Stimulated activated CD4-positive, alpha-beta T cell treated with anti-CD3 and anti-CD28 coated beads, Interleukin-4, amount 100 ng/mL, for 24 hours (primary cell): ENCODE data around the gene KLHL12.
"Not testable (repeated sequence)": the region's sequence is repeated elsewhere in the genome, so short reads cannot be mapped to it uniquely, and the experiment has no call there.

Source experiments
- DNase-seq: peaks from one replicate; pipeline ENCODE4 v3.0.0-alpha.2; 2020

The KLHL12 gene

DNA sequence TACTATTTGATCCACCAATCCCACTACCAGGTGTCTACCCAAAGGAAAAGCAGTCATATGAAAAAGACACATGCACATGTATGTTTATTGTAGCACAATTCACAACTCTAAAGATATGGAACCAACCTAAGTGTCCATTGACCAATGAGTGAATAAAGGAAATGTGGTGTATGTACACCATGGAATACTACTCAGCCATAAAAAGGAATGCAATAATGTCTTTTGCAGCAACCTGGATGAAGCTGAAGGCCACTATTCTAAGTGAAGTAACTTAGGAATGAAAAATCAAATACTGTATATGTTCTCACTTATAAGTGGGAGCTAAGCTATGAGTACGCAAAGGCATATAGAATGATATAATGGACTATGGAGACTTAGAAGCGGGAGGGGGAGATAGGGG, 18.4 kb upstream of the KLHL12 start:
- DNase-seq = no peak

DNA sequence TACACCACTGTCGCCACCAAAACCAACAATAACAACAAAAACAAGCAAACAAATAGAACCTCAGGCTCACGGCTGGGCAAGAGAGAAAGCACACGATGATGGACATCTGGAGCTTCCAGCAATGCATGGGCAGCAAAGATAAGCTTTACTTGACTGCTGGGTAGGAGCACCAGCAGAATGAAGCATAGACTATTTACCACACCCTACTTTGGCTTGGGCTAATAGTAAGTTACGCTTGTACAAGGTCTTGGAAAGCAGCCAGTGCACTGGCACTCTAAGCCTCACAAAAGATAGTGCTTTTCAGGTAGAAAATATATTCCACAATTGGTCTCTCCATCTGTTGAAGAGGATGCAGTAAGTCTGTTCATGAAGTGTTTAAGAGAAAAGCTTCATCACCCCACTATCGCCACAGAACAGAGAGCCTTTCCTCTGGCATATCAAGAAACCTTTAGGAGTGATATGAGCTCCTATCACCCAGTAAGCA, 17.4 kb upstream of the KLHL12 start:
- no peak for DNase-seq

DNA sequence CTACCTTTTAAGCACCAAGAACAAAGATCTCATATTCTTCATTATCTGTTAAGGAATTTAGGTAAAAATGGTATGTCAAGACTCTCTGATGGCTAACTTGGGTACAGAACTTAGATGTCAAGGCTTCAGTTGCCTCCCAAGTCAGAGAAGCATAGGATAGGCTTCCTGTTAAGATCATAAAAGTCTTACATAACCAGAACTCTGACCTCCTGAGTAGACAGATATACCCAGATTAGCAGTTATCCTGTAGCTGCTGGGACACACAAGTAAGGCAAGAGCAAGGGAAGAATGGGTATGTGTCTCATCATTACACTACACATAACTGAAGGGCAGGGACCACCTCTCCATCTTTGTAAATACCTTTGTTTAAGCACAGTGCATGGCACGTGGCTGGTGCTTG, 15.4 kb upstream of the KLHL12 start:
- no peak for DNase-seq

DNA sequence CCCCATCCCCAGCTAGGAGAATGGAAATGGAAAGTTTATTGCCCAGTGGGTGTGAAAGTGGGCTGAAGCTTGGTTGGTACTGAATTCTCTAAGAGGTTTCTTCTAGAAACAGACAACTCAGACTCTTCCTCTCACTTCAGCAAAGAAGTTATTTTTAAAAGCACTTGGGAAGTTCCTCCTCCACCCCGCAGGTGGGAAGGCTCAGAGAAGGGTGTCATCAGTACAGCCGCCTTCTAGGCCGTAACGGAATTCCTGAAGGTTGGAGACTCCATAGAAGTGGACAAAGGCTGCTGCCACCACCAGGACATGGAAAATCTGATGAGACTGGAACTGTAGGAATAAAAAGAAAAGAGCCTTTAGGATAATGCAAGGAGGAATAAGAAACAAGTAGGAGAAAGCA, 14.3 kb upstream of the KLHL12 start:
- DNase-seq = no peak

DNA sequence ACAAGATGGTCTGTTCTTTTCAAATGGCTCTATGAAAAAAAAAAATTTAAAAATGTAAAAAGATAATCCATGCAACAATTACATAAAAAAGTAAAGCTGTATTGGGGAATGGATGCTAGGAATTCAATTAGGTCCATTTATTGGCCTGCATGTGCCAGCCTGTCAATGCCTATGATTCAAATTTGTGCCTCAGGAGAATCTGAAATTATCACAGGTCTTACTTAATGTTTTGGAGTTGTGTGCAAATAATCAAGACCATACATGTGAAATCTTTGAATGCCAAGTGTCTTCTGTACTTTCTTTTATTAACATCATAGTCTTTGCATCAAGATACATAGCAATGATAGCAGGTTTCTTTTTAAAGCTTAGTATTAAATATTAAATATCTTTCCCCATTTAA, 13.5 kb upstream of the KLHL12 start:
- DNase-seq = no peak

DNA sequence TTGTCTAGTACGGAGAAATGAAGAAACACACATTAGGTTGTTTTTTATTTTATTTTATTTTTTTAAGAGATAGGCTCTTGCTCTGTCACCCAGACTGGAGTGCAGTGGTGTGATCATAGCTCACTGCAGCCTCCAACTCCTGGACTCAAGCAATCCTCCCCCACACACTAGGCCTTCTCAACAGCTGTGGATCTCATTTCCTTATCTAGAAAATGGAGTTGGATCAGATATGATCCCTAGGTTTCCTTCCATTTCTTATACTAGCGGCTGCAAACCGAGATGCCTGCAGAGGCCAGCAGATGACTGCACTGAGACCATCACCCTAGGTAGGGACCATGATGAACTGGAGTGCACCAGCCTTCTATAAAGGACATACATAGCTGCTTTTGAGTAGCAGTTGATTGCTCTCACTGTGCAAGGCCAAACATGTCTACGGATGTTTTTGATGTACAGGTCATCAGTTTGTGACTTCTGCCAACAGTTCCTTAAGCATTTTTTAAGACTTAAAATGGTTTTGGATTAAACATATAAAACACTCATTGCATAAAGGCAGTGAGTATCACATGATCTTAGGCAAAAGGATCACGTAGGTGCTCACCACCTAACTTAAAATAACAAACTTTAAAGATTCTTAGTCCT, 11.4 kb upstream of the KLHL12 start:
- no peak for DNase-seq

DNA sequence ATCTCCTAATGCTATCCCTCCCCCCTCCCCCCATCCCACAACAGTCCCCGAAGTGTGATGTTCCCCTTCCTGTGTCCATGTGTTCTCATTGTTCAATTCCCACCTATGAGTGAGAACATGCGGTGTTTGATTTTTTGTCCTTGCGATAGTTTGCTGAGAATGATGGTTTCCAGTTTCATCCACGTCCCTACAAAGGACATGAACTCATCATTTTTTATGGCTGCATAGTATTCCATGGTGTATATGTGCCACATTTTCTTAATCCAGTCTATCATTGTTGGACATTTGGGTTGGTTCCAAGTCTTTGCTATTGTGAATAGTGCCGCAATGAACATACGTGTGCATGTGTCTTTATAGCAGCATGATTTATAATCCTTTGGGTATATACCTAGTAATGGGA, 9.4 kb upstream of the KLHL12 start:
- DNase-seq = not testable (repeated sequence)

DNA sequence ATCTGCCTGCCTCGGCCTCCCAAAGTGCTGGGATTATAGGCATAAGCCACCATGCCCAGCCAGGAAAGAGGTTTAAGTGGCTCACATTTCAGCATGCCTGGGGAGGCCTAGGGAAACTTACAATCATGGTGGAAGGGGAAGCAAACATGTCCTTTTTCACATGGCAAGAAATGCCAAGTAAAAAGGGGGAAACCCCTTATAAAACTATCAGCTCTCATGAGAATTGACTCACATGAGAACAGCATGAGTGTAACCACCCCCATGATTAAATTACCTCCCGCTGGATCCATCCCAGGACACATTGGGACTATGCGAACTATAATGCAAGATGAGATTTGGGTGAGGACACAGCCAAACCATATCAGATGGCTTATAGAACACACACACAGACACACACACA, 8.8 kb upstream of the KLHL12 start:
- no peak for DNase-seq

DNA sequence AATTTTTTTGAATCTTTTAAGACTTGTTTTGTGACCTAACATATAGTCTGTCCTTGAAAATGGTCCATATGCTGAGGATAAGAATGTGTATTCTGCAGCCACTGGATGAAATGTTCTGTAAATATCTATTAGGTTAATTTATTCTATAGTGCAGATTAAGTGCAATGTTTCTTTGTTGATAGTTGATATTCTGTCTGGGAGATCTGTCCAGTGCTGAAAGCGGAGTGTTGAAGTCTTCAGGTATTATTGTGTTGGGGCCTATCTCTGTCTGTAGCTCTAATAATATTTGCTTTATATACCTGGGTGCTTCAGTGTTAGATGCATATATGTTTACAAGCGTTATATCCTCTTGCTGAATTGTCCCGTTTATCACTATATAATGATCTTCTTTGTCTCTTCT, 7.7 kb upstream of the KLHL12 start:
- DNase-seq = no peak

DNA sequence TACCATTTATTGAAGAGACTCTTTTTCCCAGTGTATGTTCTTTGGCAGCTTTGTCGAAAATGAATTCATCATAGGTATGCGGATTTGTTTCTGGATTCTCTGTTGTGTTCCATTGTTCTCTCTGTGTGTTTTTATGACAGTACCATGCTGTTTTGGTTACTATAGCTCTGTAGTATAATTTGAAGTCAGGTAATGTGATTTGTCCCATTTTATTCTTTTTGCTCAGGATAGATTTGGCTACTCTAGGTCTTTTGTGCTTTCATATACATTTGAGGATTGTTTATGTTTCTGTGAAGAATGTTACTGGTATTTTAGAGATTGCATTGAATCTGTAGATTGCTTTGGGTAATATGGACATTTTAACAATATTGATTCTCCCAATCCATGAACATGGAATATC, 5.4 kb upstream of the KLHL12 start:
- DNase-seq = no peak

DNA sequence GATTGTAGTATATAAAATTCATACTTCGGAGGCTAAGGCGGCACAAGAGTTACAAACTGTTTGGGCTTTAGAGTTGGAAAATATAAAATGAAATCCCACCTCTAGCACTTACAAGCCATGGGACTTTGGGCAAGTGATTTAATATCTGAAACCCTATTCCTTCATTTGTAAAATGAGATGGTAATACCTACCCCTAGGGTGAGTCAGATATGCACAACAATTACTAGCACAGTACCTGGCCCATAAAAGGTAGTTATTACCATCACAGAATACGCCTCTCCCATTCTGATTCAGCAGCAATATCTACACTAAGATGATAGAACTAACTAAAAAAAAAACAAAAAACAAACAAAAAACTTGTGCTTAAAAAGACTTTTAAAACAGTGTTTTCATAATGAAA, 3.5 kb downstream of the KLHL12 start:
- no peak for DNase-seq

DNA sequence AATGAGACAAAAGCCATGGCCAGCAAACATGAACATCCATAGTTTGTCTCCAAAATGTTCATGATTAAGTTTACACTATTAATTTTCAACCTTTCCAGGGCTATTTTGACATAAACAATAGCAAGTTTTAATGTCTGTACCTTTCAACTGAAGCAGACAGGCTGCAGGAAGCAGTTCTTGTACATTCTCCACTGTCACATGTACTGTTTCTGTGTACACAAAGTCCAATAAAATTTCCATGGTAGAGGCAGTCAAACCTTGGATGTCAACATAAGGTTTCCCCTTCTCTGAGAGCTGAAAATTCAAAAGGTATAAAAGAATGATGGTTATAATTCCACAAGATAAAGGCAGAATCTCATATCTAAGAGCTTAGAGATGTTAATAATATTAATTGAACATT, 7.4 kb downstream of the KLHL12 start:
- no peak for DNase-seq

DNA sequence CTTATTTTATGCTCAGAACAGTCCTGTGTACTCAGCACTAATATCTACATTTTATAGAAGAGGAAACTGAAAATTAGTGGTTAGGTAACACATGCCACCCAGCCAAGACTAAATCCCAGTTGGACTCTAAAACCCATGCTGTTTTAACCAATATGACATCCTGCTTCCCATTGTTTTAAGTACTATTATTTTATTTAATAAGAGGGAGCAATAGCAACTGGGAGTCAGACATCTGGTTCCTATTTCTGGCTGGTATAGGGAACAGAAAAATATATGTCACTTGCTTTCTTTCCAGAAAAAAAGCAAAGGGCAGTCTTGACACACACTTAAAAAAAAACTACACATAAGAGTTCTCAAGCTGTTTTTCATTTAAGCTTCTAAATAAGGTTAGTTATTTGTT, 11.9 kb downstream of the KLHL12 start:
- DNase-seq = no peak

DNA sequence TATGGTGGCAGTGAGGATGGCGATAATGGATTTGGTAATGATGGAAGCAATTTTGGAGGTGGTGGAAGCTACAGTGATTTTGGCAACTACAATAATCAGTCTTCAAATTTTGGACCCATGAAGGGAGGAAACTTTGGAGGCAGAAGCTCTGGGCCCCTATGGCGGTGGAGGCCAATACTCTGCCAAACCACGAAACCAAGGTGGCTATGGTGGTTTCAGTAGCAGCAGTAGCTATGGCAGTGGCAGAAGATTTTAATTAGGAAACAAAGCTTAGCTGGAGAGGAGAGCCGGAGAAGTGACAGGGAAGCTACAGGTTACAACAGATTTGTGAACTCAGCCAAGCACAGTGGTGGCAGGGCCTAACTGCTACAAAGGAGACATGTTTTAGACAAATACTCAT, 14.6 kb downstream of the KLHL12 start:
- not testable (repeated sequence) for DNase-seq

DNA sequence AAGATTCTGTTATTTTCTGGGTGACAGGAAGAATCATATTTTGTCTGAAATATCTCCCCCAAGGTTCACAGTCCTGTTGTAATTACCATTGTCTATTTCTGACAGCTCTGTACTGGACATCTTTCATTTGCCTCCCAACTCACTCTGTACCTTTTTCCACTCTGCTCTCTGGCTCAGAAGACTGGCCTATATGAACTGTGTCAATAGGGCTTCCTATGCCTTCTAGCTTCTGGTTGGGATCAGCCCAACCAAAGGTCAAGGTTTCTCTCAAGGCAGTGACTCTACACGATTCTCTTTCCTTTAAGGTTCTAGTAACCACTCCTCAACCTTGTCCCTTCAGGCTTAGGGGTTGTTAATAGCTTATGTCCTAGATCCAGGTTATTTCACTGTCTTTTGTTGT, 17.5 kb downstream of the KLHL12 start:
- DNase-seq = no peak

DNA sequence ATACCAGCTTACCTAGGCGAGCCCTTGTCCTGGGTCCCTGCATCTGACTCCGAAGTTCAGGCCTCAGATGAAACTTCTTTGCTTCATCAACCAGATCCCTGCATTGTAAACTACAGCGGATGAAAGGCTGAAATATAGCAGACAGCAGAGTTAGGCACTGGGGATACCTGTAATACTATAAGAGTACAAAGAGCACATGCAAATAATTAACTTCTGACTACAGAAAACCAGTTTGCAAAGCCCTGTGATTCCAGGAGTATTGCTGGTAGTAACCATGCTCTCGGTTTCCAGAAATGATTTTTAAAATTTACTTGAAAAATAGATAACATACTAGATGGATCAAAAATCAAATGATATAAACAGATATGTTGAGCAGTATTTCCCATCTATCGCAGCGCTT, 18.0 kb downstream of the KLHL12 start:
- no peak for DNase-seq

DNA sequence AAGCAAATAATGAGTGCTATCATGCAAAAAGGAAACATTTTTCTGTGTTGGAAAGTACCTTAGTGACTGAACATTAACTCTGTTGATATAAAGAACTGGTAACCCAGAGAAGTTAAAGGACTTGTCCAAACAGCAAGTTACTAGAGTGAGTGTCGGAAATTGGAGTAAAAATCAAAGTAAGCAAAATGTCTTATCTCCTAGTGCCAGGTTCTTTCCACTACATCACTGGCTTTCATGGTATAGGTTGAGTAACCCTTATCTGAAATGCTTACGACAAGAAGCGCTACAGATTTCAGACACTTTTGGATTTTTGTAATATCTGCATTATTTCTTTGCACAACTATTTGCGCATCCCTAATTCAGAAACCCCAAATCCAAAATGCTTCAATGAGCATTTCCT, 21.7 kb downstream of the KLHL12 start:
- no peak for DNase-seq

DNA sequence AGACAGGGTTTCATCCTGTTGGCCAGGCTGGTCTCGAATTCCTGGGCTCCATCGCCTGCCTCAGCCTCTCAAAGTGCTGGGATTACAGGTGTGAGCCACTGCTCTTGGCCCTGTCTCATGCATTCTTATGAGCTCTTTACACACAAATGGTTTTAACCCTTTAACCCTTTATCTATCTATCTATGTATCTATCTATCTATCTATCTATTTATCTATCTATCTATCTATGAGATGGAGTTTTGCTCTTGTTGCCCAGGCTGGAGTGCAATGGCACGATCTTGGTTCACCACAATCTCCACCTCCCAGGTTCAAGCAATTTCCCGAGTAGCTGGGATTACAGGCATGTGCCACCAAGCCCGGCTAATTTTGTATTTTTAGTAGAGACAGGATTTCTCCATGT, 23.2 kb downstream of the KLHL12 start:
- DNase-seq = not testable (repeated sequence)

DNA sequence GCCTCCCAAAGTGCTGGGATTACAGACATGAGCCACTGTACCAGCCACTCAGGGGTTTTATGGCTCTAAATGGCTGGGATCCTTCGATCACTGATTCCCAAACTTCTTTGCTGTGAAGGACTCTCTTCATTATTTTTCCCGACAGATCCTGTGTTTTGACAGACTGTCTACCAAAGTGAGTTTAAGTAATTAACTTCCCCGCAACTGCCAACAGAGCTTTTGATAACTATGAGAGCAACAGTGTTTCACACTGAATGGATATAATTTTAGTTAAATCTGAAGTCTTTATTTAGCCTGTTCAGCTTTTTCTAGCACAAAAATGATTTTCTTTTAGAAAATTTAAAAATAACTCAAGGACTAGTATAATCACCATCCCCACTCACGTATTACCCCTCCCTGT, 25.5 kb downstream of the KLHL12 start:
- no peak for DNase-seq

DNA sequence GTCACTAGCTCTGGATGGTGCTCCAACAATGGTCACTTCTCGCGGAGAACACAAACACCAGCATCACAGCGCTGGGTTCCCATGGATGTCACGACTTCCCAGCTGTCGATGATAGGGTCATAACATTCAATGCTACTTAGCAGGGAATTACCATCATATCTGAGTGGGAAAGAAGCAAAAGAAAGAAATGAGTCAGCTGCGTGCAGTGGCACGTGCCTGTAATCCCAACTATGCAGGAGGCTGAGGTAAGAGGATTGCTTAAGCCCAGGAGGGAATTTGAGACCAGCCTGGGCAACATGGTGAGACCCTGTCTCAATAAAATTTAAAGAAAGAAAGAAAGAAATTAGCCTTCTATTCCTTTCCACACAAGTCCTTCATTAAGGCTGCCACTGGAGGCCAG, 34.5 kb downstream of the KLHL12 start:
- no peak for DNase-seq

DNA sequence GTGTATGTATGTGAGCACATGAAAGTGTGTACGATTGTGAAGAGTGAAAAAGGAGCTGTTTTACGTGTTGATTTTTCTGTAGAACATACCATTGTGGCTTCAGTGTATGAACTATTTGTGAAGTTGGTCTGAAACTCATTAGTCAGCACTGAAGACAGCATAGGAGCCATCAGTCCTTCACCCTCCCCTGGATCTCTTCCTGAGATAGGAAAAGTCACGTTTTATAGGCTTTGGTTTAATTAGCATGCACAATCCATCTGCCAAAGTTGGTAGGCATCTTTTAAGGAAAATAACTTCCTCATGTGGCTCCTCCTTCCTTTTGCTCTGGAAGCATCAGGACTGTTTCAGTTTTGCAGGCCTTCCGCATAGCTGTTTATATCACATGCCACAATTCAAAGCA, 36.6 kb downstream of the KLHL12 start:
- DNase-seq = no peak

DNA sequence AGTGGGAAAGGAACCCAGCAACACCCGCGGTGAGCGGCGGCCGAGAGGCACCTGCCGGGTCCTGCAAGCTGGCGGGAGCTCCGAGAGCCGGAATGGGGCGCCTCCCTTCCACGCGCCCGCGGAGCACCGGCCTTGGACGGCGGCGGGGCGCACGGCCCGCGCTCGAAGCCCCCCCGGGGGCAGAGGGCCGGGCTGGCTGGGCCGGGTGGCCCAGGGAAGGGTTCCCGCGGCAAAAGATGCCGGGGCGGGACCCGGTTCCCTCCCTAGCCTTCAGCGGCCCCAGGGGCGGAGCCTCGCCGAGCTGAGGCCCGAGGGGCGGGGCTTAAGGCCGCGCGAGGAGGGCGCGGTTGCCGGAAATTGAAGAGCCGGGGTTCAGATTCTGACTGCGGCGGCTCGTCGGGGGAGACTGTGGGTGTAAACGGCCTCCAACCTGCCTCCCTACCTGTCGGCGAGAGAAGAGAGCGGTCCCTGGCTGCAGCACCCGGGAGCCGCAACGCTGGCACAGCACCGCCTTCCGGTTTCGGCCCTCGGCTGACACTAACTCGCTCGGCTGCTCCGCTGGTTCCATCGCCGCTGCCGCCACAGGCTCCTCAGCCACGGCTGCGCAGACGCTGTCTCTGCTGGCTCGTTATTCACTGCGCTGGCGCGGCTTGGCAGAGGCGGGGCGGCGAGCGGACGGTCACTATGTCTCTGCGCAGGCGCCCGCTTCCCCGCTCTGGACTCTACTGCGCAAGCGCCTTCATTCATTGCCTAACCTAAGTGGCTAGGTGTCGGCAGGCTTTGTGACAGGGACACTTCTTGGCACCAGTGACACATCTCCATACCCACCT, 38.3 kb downstream of the KLHL12 start, which contains the start of gene RABIF:
TSS of gene RABIF (minus strand) at position 619 of the 830 bp plus-strand sequence. CDS start at position 568, 51 bp downstream.
- peak; percentile 97 for DNase-seq

DNA sequence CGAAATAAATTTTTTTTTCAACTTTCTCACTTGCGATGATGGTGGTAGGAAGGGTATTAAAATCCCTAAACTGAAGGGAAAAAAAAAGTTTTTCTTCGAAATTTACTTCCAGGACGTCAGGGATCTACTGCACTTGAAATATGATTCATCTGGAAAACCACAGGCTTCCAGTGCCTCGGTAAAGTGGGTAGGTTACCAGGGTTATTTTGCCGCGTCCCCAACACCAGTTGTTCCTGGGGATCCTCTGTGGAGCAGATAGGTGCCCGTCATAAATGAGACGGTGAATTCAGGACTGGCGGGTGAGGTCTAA, 38.9 kb downstream of the KLHL12 start:
- no peak for DNase-seq

DNA sequence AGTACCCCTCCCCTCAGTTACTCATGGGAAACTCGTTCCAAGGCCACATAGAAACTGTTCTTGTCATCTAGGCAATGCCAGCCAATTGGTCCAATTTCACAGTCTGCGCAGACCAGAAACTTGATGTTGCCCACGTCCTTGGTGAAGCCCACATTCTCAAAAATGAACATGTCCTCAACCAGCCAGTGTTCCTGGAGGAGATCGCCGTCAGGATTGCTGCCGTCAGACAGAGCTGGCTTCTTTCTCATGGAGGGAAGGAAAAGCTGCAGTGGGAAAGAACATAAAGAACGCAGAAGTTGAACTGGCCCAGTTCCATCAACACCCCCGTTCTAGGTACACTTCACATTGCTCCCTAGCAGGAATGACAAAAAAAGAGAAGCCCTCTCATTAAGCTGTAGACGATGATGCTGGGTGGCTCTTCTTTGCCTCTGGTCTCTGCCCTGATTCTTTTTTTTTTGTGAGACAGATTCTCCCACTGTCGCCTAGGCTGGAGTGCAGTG, 46.0 kb downstream of the KLHL12 start:
- no peak for DNase-seq

DNA sequence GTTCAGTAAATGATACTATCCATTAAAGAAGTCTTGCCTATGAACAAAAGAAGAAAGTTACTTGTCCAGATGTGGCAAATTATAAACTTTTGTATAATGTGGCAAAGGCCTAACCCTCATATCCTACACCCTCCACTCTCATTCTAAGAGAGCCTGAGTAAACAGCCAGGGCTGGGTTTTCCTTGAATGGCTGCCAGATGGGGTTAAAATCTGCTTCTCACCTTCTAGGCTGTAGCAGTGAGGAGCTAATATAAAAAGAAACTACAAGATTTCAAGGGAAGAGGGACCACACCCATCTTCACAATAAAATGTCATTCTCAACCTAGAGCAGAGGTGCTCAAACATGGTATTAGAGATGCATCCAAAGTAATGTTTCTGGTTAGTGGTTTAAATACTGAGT, 47.0 kb downstream of the KLHL12 start:
- no peak for DNase-seq
